ENCODE data around the gene OR2B2. TPM values are rescaled to one million over a fixed set of nuclear protein-coding genes. Genes with fewer than 3 reads are reported as not detected.

OR2B2 gene
- total RNA-seq, 1 experiment from 2014 or later: not detected

DNA sequence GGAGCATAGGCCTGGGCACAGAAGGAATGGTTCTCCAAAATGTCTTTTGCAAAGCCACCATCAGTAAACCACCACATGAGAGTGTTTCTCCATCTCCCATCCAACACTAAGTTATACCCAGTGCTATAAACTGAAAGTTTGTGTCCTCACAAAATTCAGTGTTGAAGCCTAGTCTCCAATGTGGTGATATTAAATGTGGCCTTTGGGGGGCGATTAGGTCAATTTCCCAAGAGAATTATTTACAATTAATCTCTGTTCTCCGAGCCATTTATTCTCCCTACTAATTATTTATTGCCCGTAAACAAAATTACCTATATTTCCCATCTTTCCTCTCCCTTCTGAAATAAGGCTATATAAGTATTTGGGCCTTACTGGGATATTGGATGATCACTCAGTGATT lies 26.1 kb downstream of the OR2B2 start:
- H3K9me3 ChIP-seq: no peaks in the 10 kb centered on the region
- ChIA-PET CTCF (no interaction called here), POLR2A (no interaction called here)
- Mint-ChIP-seq H3K4me3 (ENCODE audit: unreplicated experiment) (no peak overlapping the region), H3K27ac (ENCODE audit: unreplicated experiment) (no peak overlapping the region), H3K27me3 (ENCODE audit: insufficient read depth, unreplicated experiment) (no peaks in the 10 kb centered on the region), H3K36me3 (ENCODE audit: insufficient read depth, unreplicated experiment) (no peaks in the 10 kb centered on the region), H3K9me3 (ENCODE audit: unreplicated experiment) (no peaks in the 10 kb centered on the region), H3K4me1 (ENCODE audit: low read depth, unreplicated experiment) (peaks cover 13% of the 10 kb centered on the region)
- DNase-seq: no peak
- no peak for TF ChIP-seq CTCF (IDR thresholded peaks at IDR 0.05; ENCODE audit: insufficient read depth in 1 of 2, low read depth in 1 of 2, low read length in 1 of 2, severe bottlenecking in 1 of 2, unreplicated experiment in 1 of 2)
- intact Hi-C loops (cut with micrococcal nuclease; ENCODE audit: unreplicated experiment): no loop called here
- H3K36me3 ChIP-seq (ENCODE audit: control insufficient read depth, insufficient read depth, low read length): no peaks in the 10 kb centered on the region
- no peak overlapping the region for H3K4me3 ChIP-seq (ENCODE audit: low read depth, low read length)
- H3K27me3 ChIP-seq (replicated peaks; ENCODE audit: control insufficient read depth, insufficient read depth, low read length): no peaks in the 10 kb centered on the region
- no TSS peak for BruUV-seq (replicated peaks)
- no peaks in the 10 kb centered on the region; the same call in 1 of the 2 replicates for H3K4me1 ChIP-seq

DNA sequence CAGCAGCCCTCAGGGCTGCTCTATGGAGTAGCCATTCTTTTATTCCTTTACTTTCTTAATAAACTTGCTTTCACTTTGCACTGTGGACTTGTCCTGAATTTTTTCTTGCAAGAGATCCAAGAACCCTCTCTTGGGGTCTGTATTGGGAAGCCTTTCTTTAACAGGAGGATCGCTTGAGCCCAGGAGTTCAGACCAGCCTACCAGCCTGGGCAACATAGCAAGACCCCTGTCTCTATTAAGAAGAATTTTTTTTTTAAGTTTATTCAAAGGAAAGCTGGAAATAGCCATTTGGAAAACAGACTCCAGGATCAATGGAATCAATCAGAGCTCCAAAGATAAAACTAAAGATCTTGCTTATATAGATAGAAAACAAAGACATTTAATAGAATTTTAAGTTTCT lies 29.1 kb downstream of the OR2B2 start:
- DNase-seq: no peak
- no peaks in the 10 kb centered on the region for H3K27me3 Mint-ChIP-seq (ENCODE audit: insufficient read depth, unreplicated experiment)
- Histone ChIP-seq H3K9me3 (no peaks in the 10 kb centered on the region), H3K36me3 (ENCODE audit: control insufficient read depth, insufficient read depth, low read length) (no peaks in the 10 kb centered on the region), H3K27me3 (replicated peaks; ENCODE audit: control insufficient read depth, insufficient read depth, low read length) (no peaks in the 10 kb centered on the region), H3K4me1 (no peaks in the 10 kb centered on the region; the same call in 1 of the 2 replicates), H3K4me3 (ENCODE audit: low read depth, low read length) (no peak overlapping the region)
- no peak for TF ChIP-seq CTCF (IDR thresholded peaks at IDR 0.05; ENCODE audit: insufficient read depth in 1 of 2, low read depth in 1 of 2, low read length in 1 of 2, severe bottlenecking in 1 of 2, unreplicated experiment in 1 of 2)
- BruUV-seq (replicated peaks): no TSS peak
- no peaks in the 10 kb centered on the region for H3K36me3 Mint-ChIP-seq (ENCODE audit: insufficient read depth, unreplicated experiment)
- no peaks in the 10 kb centered on the region for H3K4me1 Mint-ChIP-seq (ENCODE audit: low read depth, unreplicated experiment)
- H3K4me3 Mint-ChIP-seq (ENCODE audit: unreplicated experiment): no peak overlapping the region
- H3K9me3 Mint-ChIP-seq (ENCODE audit: unreplicated experiment): no peaks in the 10 kb centered on the region
- CTCF ChIA-PET: no interaction called here
- POLR2A ChIA-PET: no interaction called here
- no peak overlapping the region for H3K27ac Mint-ChIP-seq (ENCODE audit: unreplicated experiment)
- intact Hi-C loops (cut with micrococcal nuclease; ENCODE audit: unreplicated experiment): no loop called here

DNA sequence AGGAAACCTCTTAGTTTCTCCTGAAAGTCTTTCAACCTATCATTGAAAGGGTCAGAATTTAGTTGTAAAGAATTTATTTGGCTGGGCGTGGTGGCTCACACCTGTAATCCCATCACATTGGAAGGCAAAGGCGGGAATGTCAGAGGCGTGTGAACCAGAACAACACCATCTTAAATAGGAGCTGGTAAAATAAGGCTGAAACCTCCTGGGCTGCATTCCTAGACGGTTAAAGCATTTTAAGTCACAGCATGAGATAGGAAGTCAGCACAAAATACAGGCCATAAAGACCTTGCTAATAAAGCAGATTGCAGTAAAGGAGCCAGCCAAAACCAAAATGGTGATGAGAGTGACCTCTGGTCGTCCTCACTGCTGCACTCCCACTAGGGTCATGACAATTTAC lies 29.6 kb downstream of the OR2B2 start:
- TF ChIP-seq CTCF (IDR thresholded peaks at IDR 0.05; ENCODE audit: insufficient read depth in 1 of 2, low read depth in 1 of 2, low read length in 1 of 2, severe bottlenecking in 1 of 2, unreplicated experiment in 1 of 2): no peak
- Mint-ChIP-seq H3K27me3 (ENCODE audit: insufficient read depth, unreplicated experiment) (no peaks in the 10 kb centered on the region), H3K4me1 (ENCODE audit: low read depth, unreplicated experiment) (no peaks in the 10 kb centered on the region), H3K9me3 (ENCODE audit: unreplicated experiment) (no peaks in the 10 kb centered on the region), H3K36me3 (ENCODE audit: insufficient read depth, unreplicated experiment) (no peaks in the 10 kb centered on the region), H3K27ac (ENCODE audit: unreplicated experiment) (no peak overlapping the region), H3K4me3 (ENCODE audit: unreplicated experiment) (no peak overlapping the region)
- intact Hi-C loops (cut with micrococcal nuclease; ENCODE audit: unreplicated experiment): no loop called here
- ChIA-PET CTCF (no interaction called here), POLR2A (no interaction called here)
- no peak for DNase-seq
- BruUV-seq (replicated peaks): no TSS peak
- Histone ChIP-seq H3K36me3 (ENCODE audit: control insufficient read depth, insufficient read depth, low read length) (no peaks in the 10 kb centered on the region), H3K27me3 (replicated peaks; ENCODE audit: control insufficient read depth, insufficient read depth, low read length) (no peaks in the 10 kb centered on the region), H3K4me3 (ENCODE audit: low read depth, low read length) (no peak overlapping the region), H3K9me3 (no peaks in the 10 kb centered on the region), H3K4me1 (no peaks in the 10 kb centered on the region; the same call in 1 of the 2 replicates)

Data from Caco-2 (cell line).